ENCODE data around the gene LRRC7. TPM values are rescaled to one million over a fixed set of nuclear protein-coding genes. Genes with fewer than 3 reads are reported as not detected.

The LRRC7 gene
- total and polyA plus RNA-seq, 9 donors, result 9.0 to 28.6 (median 12.8) TPM

- Histone ChIP-seq H3K27me3 (ENCODE audit: control insufficient read depth, insufficient read depth, low read length) (no peaks in the 10 kb centered on the region), H3K4me3 (ENCODE audit: low read length) (no peak overlapping the region), H3K4me1 (ENCODE audit: control insufficient read depth, insufficient read depth, low read length) (no peaks in the 10 kb centered on the region), H3K9me3 (replicated peaks; ENCODE audit: control insufficient read depth, low read depth, low read length) (no peaks in the 10 kb centered on the region), H3K36me3 (ENCODE audit: control insufficient read depth, insufficient read depth, low read length) (no peaks in the 10 kb centered on the region), H3K27ac (ENCODE audit: low read length) (no peak overlapping the region)
- WGBS (ENCODE audit: insufficient coverage), result no CpG with 5 or more reads among the region's 1 CpG
- DNase-seq, result no peak
These were observed 118.8 kb downstream of the LRRC7 start for GRCh38 chr1:69686367-69686984.

GRCh38 chr1:69688193-69688592 lies 120.5 kb downstream of the LRRC7 start:
- H3K4me1 ChIP-seq (ENCODE audit: control insufficient read depth, insufficient read depth, low read length), result no peaks in the 10 kb centered on the region
- no peaks in the 10 kb centered on the region for H3K36me3 ChIP-seq (ENCODE audit: control insufficient read depth, insufficient read depth, low read length)
- no peak for DNase-seq
- no peaks in the 10 kb centered on the region for H3K9me3 ChIP-seq (replicated peaks; ENCODE audit: control insufficient read depth, low read depth, low read length)
- H3K27ac ChIP-seq (ENCODE audit: low read length), result no peak overlapping the region
- H3K4me3 ChIP-seq (ENCODE audit: low read length), result no peak overlapping the region
- no CpG with 5 or more reads among the region's 2 CpGs for WGBS (ENCODE audit: insufficient coverage)
- H3K27me3 ChIP-seq (ENCODE audit: control insufficient read depth, insufficient read depth, low read length), result no peaks in the 10 kb centered on the region

- Histone ChIP-seq H3K27ac (ENCODE audit: low read length) (no peak overlapping the region), H3K36me3 (ENCODE audit: control insufficient read depth, insufficient read depth, low read length) (no peaks in the 10 kb centered on the region), H3K9me3 (replicated peaks; ENCODE audit: control insufficient read depth, low read depth, low read length) (peaks cover 4% of the 10 kb centered on the region), H3K4me3 (ENCODE audit: low read length) (no peak overlapping the region), H3K27me3 (ENCODE audit: control insufficient read depth, insufficient read depth, low read length) (no peaks in the 10 kb centered on the region), H3K4me1 (ENCODE audit: control insufficient read depth, insufficient read depth, low read length) (no peaks in the 10 kb centered on the region)
- WGBS (ENCODE audit: insufficient coverage), result 89% methylated on average over 1 of the region's 3 CpGs
- no peak for DNase-seq
These were observed 123.5 kb downstream of the LRRC7 start for GRCh38 chr1:69691179-69691578.

- H3K4me1 ChIP-seq (ENCODE audit: control insufficient read depth, insufficient read depth, low read length), result no peaks in the 10 kb centered on the region
- no peak overlapping the region for H3K27ac ChIP-seq (ENCODE audit: low read length)
These were observed 126.4 kb downstream of the LRRC7 start for GRCh38 chr1:69693921-69694675.

GRCh38 chr1:69697340-69697739 lies 129.6 kb downstream of the LRRC7 start:
- DNase-seq, result no peak
- WGBS (ENCODE audit: insufficient coverage), result 100% methylated on average over 1 of the region's 2 CpGs

More at GRCh38 chr1:69693921-69694675, 126.4 kb downstream of the LRRC7 start:
- no peaks in the 10 kb centered on the region for H3K27me3 ChIP-seq (ENCODE audit: control insufficient read depth, insufficient read depth, low read length)
- H3K9me3 ChIP-seq (replicated peaks; ENCODE audit: control insufficient read depth, low read depth, low read length), result peaks cover 4% of the 10 kb centered on the region
- no peak overlapping the region for H3K4me3 ChIP-seq (ENCODE audit: low read length)
- H3K36me3 ChIP-seq (ENCODE audit: control insufficient read depth, insufficient read depth, low read length), result no peaks in the 10 kb centered on the region
- DNase-seq, result no peak

GRCh38 chr1:69700770-69701169 lies 133.0 kb downstream of the LRRC7 start:
- DNase-seq, result no peak
- Histone ChIP-seq H3K4me1 (ENCODE audit: control insufficient read depth, insufficient read depth, low read length) (no peaks in the 10 kb centered on the region), H3K36me3 (ENCODE audit: control insufficient read depth, insufficient read depth, low read length) (no peaks in the 10 kb centered on the region), H3K4me3 (ENCODE audit: low read length) (no peak overlapping the region), H3K27ac (ENCODE audit: low read length) (no peak overlapping the region), H3K27me3 (ENCODE audit: control insufficient read depth, insufficient read depth, low read length) (no peaks in the 10 kb centered on the region), H3K9me3 (replicated peaks; ENCODE audit: control insufficient read depth, low read depth, low read length) (no peaks in the 10 kb centered on the region)
- no CpG with 5 or more reads among the region's 2 CpGs for WGBS (ENCODE audit: insufficient coverage)

More at GRCh38 chr1:69697340-69697739, 129.6 kb downstream of the LRRC7 start:
- Histone ChIP-seq H3K4me1 (ENCODE audit: control insufficient read depth, insufficient read depth, low read length) (no peaks in the 10 kb centered on the region), H3K36me3 (ENCODE audit: control insufficient read depth, insufficient read depth, low read length) (no peaks in the 10 kb centered on the region), H3K27ac (ENCODE audit: low read length) (no peak overlapping the region), H3K27me3 (ENCODE audit: control insufficient read depth, insufficient read depth, low read length) (no peaks in the 10 kb centered on the region), H3K9me3 (replicated peaks; ENCODE audit: control insufficient read depth, low read depth, low read length) (peaks cover 4% of the 10 kb centered on the region), H3K4me3 (ENCODE audit: low read length) (no peak overlapping the region)

- Histone ChIP-seq H3K36me3 (ENCODE audit: control insufficient read depth, insufficient read depth, low read length) (no peaks in the 10 kb centered on the region), H3K9me3 (replicated peaks; ENCODE audit: control insufficient read depth, low read depth, low read length) (no peaks in the 10 kb centered on the region), H3K4me3 (ENCODE audit: low read length) (no peak overlapping the region), H3K4me1 (ENCODE audit: control insufficient read depth, insufficient read depth, low read length) (no peaks in the 10 kb centered on the region), H3K27me3 (ENCODE audit: control insufficient read depth, insufficient read depth, low read length) (no peaks in the 10 kb centered on the region), H3K27ac (ENCODE audit: low read length) (no peak overlapping the region)
- no peak for DNase-seq
- 55% methylated on average over 2 of the region's 4 CpGs for WGBS (ENCODE audit: insufficient coverage)
These were observed 134.4 kb downstream of the LRRC7 start for GRCh38 chr1:69702085-69702484.

- Histone ChIP-seq H3K27me3 (ENCODE audit: control insufficient read depth, insufficient read depth, low read length) (no peaks in the 10 kb centered on the region), H3K4me1 (ENCODE audit: control insufficient read depth, insufficient read depth, low read length) (peaks cover under 1% of the 10 kb centered on the region), H3K4me3 (ENCODE audit: low read length) (no peak overlapping the region), H3K36me3 (ENCODE audit: control insufficient read depth, insufficient read depth, low read length) (no peaks in the 10 kb centered on the region), H3K27ac (ENCODE audit: low read length) (no peak overlapping the region), H3K9me3 (replicated peaks; ENCODE audit: control insufficient read depth, low read depth, low read length) (no peaks in the 10 kb centered on the region)
- no CpG with 5 or more reads among the region's 1 CpG for whole genome bisulfite sequencing (ENCODE audit: insufficient coverage)
- DNase-seq, result no peak
These were observed 138.8 kb downstream of the LRRC7 start for GRCh38 chr1:69706473-69706872.

- H3K9me3 ChIP-seq (replicated peaks; ENCODE audit: control insufficient read depth, low read depth, low read length), result no peaks in the 10 kb centered on the region
- DNase-seq, result no peak
- 86% methylated on average over 1 of the region's 4 CpGs for WGBS (ENCODE audit: insufficient coverage)
- no peaks in the 10 kb centered on the region for H3K36me3 ChIP-seq (ENCODE audit: control insufficient read depth, insufficient read depth, low read length)
- H3K27ac ChIP-seq (ENCODE audit: low read length), result no peak overlapping the region
- no peaks in the 10 kb centered on the region for H3K27me3 ChIP-seq (ENCODE audit: control insufficient read depth, insufficient read depth, low read length)
- no peak overlapping the region for H3K4me3 ChIP-seq (ENCODE audit: low read length)
- peaks cover 4% of the 10 kb centered on the region for H3K4me1 ChIP-seq (ENCODE audit: control insufficient read depth, insufficient read depth, low read length)
These were observed 139.4 kb downstream of the LRRC7 start for GRCh38 chr1:69707103-69707502.

- peak; percentile 57 for DNase-seq
- H3K4me1 ChIP-seq (ENCODE audit: control insufficient read depth, insufficient read depth, low read length), result peaks cover 4% of the 10 kb centered on the region
- H3K27me3 ChIP-seq (ENCODE audit: control insufficient read depth, insufficient read depth, low read length), result no peaks in the 10 kb centered on the region
- peak overlapping the region; percentile 37 for H3K27ac ChIP-seq (ENCODE audit: low read length)
- no peak overlapping the region for H3K4me3 ChIP-seq (ENCODE audit: low read length)
- 22% methylated on average over 1 of the region's 4 CpGs for whole genome bisulfite sequencing (ENCODE audit: insufficient coverage)
- H3K9me3 ChIP-seq (replicated peaks; ENCODE audit: control insufficient read depth, low read depth, low read length), result no peaks in the 10 kb centered on the region
- H3K36me3 ChIP-seq (ENCODE audit: control insufficient read depth, insufficient read depth, low read length), result no peaks in the 10 kb centered on the region
These were observed 142.9 kb downstream of the LRRC7 start for GRCh38 chr1:69710484-69711189.

All from muscle of leg (tissue), 11 donors.